GM18517 (cell line): ENCODE results near the gene KIF2C.
"Not testable (repeated sequence)": the region's sequence is repeated elsewhere in the genome, so short reads cannot be mapped to it uniquely, and the experiment has no call there.

Experiments
- ATAC-seq: cut with Tn5 transposase; IDR thresholded peaks from one replicate; pipeline ENCODE4 v1.9.1; 2021; ENCODE audit warnings: mild to moderate bottlenecking, moderate library complexity; ENCODE audit not compliant: unreplicated experiment

The KIF2C gene

GRCh38 chr1:44810101-44810761 lies 70.6 kb downstream of the KIF2C start:
- ATAC-seq = no peak

GRCh38 chr1:44810762-44811105 lies 71.1 kb downstream of the KIF2C start:
- ATAC-seq = not testable (repeated sequence)

DNA sequence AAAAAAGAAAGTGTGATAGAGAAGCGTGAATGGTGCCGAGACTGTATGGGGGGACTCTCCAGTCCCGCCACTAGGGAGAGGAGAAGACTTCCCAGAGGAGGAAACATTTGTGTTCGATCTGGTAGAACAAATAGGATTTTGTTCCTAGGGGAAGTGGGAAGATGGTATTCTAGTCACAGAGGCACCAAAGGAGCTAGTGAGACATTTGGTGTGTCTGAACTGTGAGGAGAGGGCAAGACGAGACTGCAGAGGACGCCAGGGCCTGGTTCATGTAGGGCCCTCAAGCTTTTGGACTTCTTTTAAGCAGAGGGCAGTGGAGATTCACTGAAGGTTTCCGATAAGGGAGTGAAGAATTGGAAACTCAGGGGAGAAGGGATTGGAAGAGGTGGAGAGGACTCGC lies 71.6 kb downstream of the KIF2C start:
- ATAC-seq = no peak

- ATAC-seq = no peak
Measured at GRCh38 chr1:44812822-44813543, 73.3 kb downstream of the KIF2C start.

DNA sequence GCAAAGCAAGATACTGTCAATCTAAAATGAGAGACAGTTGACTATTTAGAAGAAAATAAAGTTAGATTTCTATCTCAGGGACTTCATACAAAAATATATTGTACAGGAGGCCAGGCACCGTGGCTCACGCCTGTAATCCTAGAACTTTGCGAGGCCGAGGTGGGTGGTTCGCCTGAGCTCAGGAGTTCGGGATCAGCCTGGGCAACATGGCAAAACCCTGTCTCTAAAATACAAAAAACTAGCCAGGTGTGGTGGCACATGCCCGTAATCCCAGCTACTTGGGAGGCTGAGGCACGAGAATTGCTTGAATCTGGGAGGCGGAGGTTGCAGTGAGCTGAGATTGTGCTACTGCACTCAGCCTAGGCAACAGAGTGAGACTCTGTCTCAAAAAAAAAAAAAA lies 76.3 kb downstream of the KIF2C start:
- not testable (repeated sequence) for ATAC-seq

DNA sequence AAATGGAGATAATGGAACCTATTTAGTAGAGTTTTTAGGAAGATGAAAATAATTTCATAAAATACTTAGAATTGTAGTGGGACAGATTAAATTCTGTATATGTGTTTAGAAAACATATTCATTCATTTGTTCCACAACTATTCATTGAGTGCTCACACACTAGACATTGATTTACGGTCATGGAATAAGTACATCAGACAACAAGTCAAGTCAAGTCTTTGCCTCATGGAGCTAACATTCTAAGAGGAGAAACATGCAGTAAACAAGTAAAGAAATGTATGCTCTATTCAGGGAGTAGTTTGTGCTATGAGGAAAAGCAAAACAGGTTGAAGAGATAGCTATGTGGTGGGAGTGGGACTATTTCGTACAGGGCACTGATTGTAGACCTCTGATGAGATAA lies 77.7 kb downstream of the KIF2C start:
- no peak for ATAC-seq
